GDM1 (cell line): ENCODE data around the gene RREB1.

ENCODE experiments used
- DNase-seq: peaks from one replicate; lab custom pipeline; 2025; lab: John Stamatoyannopoulos, UW

The RREB1 gene

GRCh38 chr6:7100072-7100752, 7.5 kb upstream of the RREB1 start:
- DNase-seq = peak; percentile 28

- DNase-seq = no peak
Observed at GRCh38 chr6:7100753-7101081, 7.0 kb upstream of the RREB1 start.

GRCh38 chr6:7101290-7101689, 6.5 kb upstream of the RREB1 start:
- DNase-seq = no peak

- no peak for DNase-seq
Observed at GRCh38 chr6:7104752-7105151, 3.0 kb upstream of the RREB1 start.

GRCh38 chr6:7106215-7106751, 1.5 kb upstream of the RREB1 start:
- no peak for DNase-seq

- DNase-seq = peak; percentile 68
Observed at GRCh38 chr6:7106752-7107577, 796 bp upstream of the RREB1 start.

- no peak for DNase-seq
Observed at GRCh38 chr6:7108196-7108963, 619 bp downstream of the RREB1 start.

GRCh38 chr6:7108964-7109836, 1.4 kb downstream of the RREB1 start:
- no peak for DNase-seq

GRCh38 chr6:7110092-7110792, 2.5 kb downstream of the RREB1 start:
- no peak for DNase-seq

GRCh38 chr6:7111095-7111690, 3.4 kb downstream of the RREB1 start:
- no peak for DNase-seq

- no peak for DNase-seq
Observed at GRCh38 chr6:7112171-7112570, 4.4 kb downstream of the RREB1 start.

- DNase-seq = no peak
Observed at GRCh38 chr6:7112741-7113313, 5.1 kb downstream of the RREB1 start.

- DNase-seq = no peak
Observed at GRCh38 chr6:7114744-7115458, 7.1 kb downstream of the RREB1 start.

GRCh38 chr6:7115543-7116231, 7.9 kb downstream of the RREB1 start:
- DNase-seq = no peak

- no peak for DNase-seq
Observed at GRCh38 chr6:7119272-7119801, 11.6 kb downstream of the RREB1 start.

GRCh38 chr6:7121700-7122241, 14.0 kb downstream of the RREB1 start:
- DNase-seq = no peak

- DNase-seq = no peak
Observed at GRCh38 chr6:7122684-7123083, 14.9 kb downstream of the RREB1 start.

GRCh38 chr6:7124114-7124513, 16.4 kb downstream of the RREB1 start:
- DNase-seq = no peak
